Measurements from ENCODE around the gene AFAP1.

- TF ChIP-seq, protein P1, sequence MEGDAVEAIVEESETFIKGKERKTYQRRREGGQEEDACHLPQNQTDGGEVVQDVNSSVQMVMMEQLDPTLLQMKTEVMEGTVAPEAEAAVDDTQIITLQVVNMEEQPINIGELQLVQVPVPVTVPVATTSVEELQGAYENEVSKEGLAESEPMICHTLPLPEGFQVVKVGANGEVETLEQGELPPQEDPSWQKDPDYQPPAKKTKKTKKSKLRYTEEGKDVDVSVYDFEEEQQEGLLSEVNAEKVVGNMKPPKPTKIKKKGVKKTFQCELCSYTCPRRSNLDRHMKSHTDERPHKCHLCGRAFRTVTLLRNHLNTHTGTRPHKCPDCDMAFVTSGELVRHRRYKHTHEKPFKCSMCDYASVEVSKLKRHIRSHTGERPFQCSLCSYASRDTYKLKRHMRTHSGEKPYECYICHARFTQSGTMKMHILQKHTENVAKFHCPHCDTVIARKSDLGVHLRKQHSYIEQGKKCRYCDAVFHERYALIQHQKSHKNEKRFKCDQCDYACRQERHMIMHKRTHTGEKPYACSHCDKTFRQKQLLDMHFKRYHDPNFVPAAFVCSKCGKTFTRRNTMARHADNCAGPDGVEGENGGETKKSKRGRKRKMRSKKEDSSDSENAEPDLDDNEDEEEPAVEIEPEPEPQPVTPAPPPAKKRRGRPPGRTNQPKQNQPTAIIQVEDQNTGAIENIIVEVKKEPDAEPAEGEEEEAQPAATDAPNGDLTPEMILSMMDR (IDR thresholded peaks at IDR 0.05): no peak
- no peak for TF ChIP-seq TCF7L2 (IDR thresholded peaks at IDR 0.05; ENCODE audit: low read depth, low read length)
Observed at GRCh38 chr4:7787681-7788141, 151.9 kb downstream of the AFAP1 start.
